Activated CD4-positive, alpha-beta T cell treated with anti-CD3 and anti-CD28 coated beads, Interleukin-2, amount 10 ng/mL, durations not matched to agents 24 days and 14 days (primary cell): ENCODE data around the gene RNF169. TPM values are rescaled to one million over a fixed set of nuclear protein-coding genes. Genes with fewer than 3 reads are reported as not detected.

Source experiments
- DNase-seq: peaks from one replicate; pipeline ENCODE4 v3.0.0; 2022
- H3K27ac Mint-ChIP-seq: one replicate; pipeline ENCODE4 v1.8.0; 2022; ENCODE audit warnings: mild to moderate bottlenecking, mixed read lengths
- H3K27me3 Mint-ChIP-seq: one replicate; pipeline ENCODE4 v1.8.0; 2022; ENCODE audit warnings: mixed read lengths
- H3K36me3 Mint-ChIP-seq: one replicate; pipeline ENCODE4 v1.8.0; 2022; ENCODE audit warnings: low read depth, mild to moderate bottlenecking, mixed read lengths
- H3K4me1 Mint-ChIP-seq: one replicate; pipeline ENCODE4 v1.8.0; 2021; ENCODE audit warnings: mixed read lengths
- H3K4me3 Mint-ChIP-seq: one replicate; pipeline ENCODE4 v1.8.0; 2022; ENCODE audit warnings: mild to moderate bottlenecking, moderate library complexity, mixed read lengths
- H3K9me3 Mint-ChIP-seq: one replicate; pipeline ENCODE4 v1.8.0; 2021; ENCODE audit warnings: mixed read lengths
- intact Hi-C: fragments of 100-400 bp; cut with micrococcal nuclease; formaldehyde crosslinking; loops from one replicate; pipeline ENCODE4 v1.15.1; 2023
- total RNA-seq: library from RNA; stranded (reverse); gene quantifications from 2 replicates; pipeline ENCODE4 v1.2.3, GENCODE V29; 2022

The RNF169 gene
- total RNA-seq: 15.2 TPM in 2 replicates

GRCh38 chr11:74748211-74749126 lies at the start of gene RNF169:
RNF169 (plus strand) TSS chr11:74748849; CDS start chr11:74748881, 32 bp downstream.
- H3K9me3 Mint-ChIP-seq: no peaks in the 10 kb centered on the region
- peak within 1 kb of the TSS; percentile 98 for H3K4me3 Mint-ChIP-seq
- H3K4me1 Mint-ChIP-seq: peaks cover 31% of the 10 kb centered on the region
- no peaks in the 10 kb centered on the region for H3K27me3 Mint-ChIP-seq
- peak; percentile 96 for DNase-seq
- peak within 1 kb of the TSS; percentile 89 for H3K27ac Mint-ChIP-seq
- intact Hi-C loops: loop anchor here (1.0 to 2.0 kb wide), 4 partner anchors 156 to 350 kb away; partner anchors contain the start of genes LIPT2, PGM2L1, POLD3 and SPCS2
- H3K36me3 Mint-ChIP-seq: peaks cover 14% of the 10 kb centered on the region

- DNase-seq: no peak
- H3K27me3 Mint-ChIP-seq: peaks cover 1% of the 10 kb centered on the region
- H3K4me3 Mint-ChIP-seq: no peak overlapping the region
- H3K27ac Mint-ChIP-seq: no peak overlapping the region
- intact Hi-C loops: no loop called here
- H3K36me3 Mint-ChIP-seq: no peaks in the 10 kb centered on the region
- H3K9me3 Mint-ChIP-seq: no peaks in the 10 kb centered on the region
- H3K4me1 Mint-ChIP-seq: peaks cover 8% of the 10 kb centered on the region
These were observed 48.8 kb upstream of the RNF169 start for GRCh38 chr11:74699615-74700396.

GRCh38 chr11:74701351-74701750 lies 47.3 kb upstream of the RNF169 start:
- no peaks in the 10 kb centered on the region for H3K27me3 Mint-ChIP-seq
- DNase-seq: no peak
- peaks cover 8% of the 10 kb centered on the region for H3K4me1 Mint-ChIP-seq
- H3K36me3 Mint-ChIP-seq: no peaks in the 10 kb centered on the region
- H3K9me3 Mint-ChIP-seq: no peaks in the 10 kb centered on the region
- H3K27ac Mint-ChIP-seq: no peak overlapping the region
- H3K4me3 Mint-ChIP-seq: no peak overlapping the region
- intact Hi-C loops: no loop called here

GRCh38 chr11:74702383-74703007 lies 46.2 kb upstream of the RNF169 start:
- intact Hi-C loops: loop anchor here (1.0 kb wide), 2 partner anchors 24 to 168 kb away; no protein-coding TSS in a partner anchor

GRCh38 chr11:74703211-74703610 lies 45.4 kb upstream of the RNF169 start:
- Mint-ChIP-seq H3K36me3 (no peaks in the 10 kb centered on the region), H3K4me1 (peaks cover 2% of the 10 kb centered on the region), H3K4me3 (no peak overlapping the region), H3K27ac (no peak overlapping the region), H3K9me3 (no peaks in the 10 kb centered on the region), H3K27me3 (no peaks in the 10 kb centered on the region)
- intact Hi-C loops: no loop called here
- DNase-seq: no peak

More at GRCh38 chr11:74702383-74703007, 46.2 kb upstream of the RNF169 start:
- peak; percentile 87 for DNase-seq
- no peak overlapping the region for H3K27ac Mint-ChIP-seq
- no peaks in the 10 kb centered on the region for H3K9me3 Mint-ChIP-seq
- H3K36me3 Mint-ChIP-seq: no peaks in the 10 kb centered on the region
- H3K4me1 Mint-ChIP-seq: peaks cover 3% of the 10 kb centered on the region
- H3K4me3 Mint-ChIP-seq: no peak overlapping the region
- H3K27me3 Mint-ChIP-seq: no peaks in the 10 kb centered on the region

- Mint-ChIP-seq H3K27me3 (no peaks in the 10 kb centered on the region), H3K27ac (no peak overlapping the region), H3K4me1 (peaks cover 2% of the 10 kb centered on the region), H3K4me3 (no peak overlapping the region), H3K9me3 (no peaks in the 10 kb centered on the region), H3K36me3 (no peaks in the 10 kb centered on the region)
- intact Hi-C loops: no loop called here
- no peak for DNase-seq
These were observed 41.5 kb upstream of the RNF169 start for GRCh38 chr11:74707182-74707581.

GRCh38 chr11:74707602-74708510 lies 40.8 kb upstream of the RNF169 start:
- intact Hi-C loops: no loop called here
- no peak for DNase-seq
- Mint-ChIP-seq H3K4me3 (no peak overlapping the region), H3K36me3 (no peaks in the 10 kb centered on the region), H3K27ac (no peak overlapping the region), H3K27me3 (no peaks in the 10 kb centered on the region), H3K4me1 (no peaks in the 10 kb centered on the region), H3K9me3 (no peaks in the 10 kb centered on the region)

- no peak overlapping the region for H3K4me3 Mint-ChIP-seq
- H3K4me1 Mint-ChIP-seq: no peaks in the 10 kb centered on the region
- no peak for DNase-seq
- intact Hi-C loops: no loop called here
- no peak overlapping the region for H3K27ac Mint-ChIP-seq
- H3K9me3 Mint-ChIP-seq: no peaks in the 10 kb centered on the region
- no peaks in the 10 kb centered on the region for H3K36me3 Mint-ChIP-seq
- no peaks in the 10 kb centered on the region for H3K27me3 Mint-ChIP-seq
These were observed 39.5 kb upstream of the RNF169 start for GRCh38 chr11:74709175-74709574.

GRCh38 chr11:74710281-74710938 lies 38.2 kb upstream of the RNF169 start:
- H3K36me3 Mint-ChIP-seq: no peaks in the 10 kb centered on the region
- H3K27ac Mint-ChIP-seq: no peak overlapping the region
- H3K4me3 Mint-ChIP-seq: no peak overlapping the region
- no peaks in the 10 kb centered on the region for H3K27me3 Mint-ChIP-seq
- H3K4me1 Mint-ChIP-seq: peaks cover 2% of the 10 kb centered on the region
- H3K9me3 Mint-ChIP-seq: no peaks in the 10 kb centered on the region
- intact Hi-C loops: no loop called here
- no peak for DNase-seq

- no peaks in the 10 kb centered on the region for H3K36me3 Mint-ChIP-seq
- DNase-seq: no peak
- peaks cover 2% of the 10 kb centered on the region for H3K27me3 Mint-ChIP-seq
- intact Hi-C loops: no loop called here
- H3K4me3 Mint-ChIP-seq: no peak overlapping the region
- no peak overlapping the region for H3K27ac Mint-ChIP-seq
- no peaks in the 10 kb centered on the region for H3K9me3 Mint-ChIP-seq
- peaks cover 2% of the 10 kb centered on the region for H3K4me1 Mint-ChIP-seq
These were observed 35.0 kb upstream of the RNF169 start for GRCh38 chr11:74713686-74714085.

GRCh38 chr11:74714904-74715303 lies 33.7 kb upstream of the RNF169 start:
- no peaks in the 10 kb centered on the region for H3K36me3 Mint-ChIP-seq
- no peak overlapping the region for H3K4me3 Mint-ChIP-seq
- intact Hi-C loops: no loop called here
- H3K27ac Mint-ChIP-seq: no peak overlapping the region
- peaks cover 2% of the 10 kb centered on the region for H3K27me3 Mint-ChIP-seq
- H3K4me1 Mint-ChIP-seq: peaks cover 2% of the 10 kb centered on the region
- DNase-seq: no peak
- no peaks in the 10 kb centered on the region for H3K9me3 Mint-ChIP-seq

- Mint-ChIP-seq H3K4me3 (no peak overlapping the region), H3K9me3 (no peaks in the 10 kb centered on the region), H3K27ac (no peak overlapping the region), H3K27me3 (peaks cover 2% of the 10 kb centered on the region), H3K4me1 (peaks cover 2% of the 10 kb centered on the region), H3K36me3 (no peaks in the 10 kb centered on the region)
- DNase-seq: no peak
- intact Hi-C loops: no loop called here
These were observed 31.3 kb upstream of the RNF169 start for GRCh38 chr11:74717221-74717969.
